ENCODE data around the gene CKM. TPM values are rescaled to one million over a fixed set of nuclear protein-coding genes. Genes with fewer than 3 reads are reported as not detected.

Gene CKM
- total RNA-seq, 1 donor from 2014 or later = not detected

DNA sequence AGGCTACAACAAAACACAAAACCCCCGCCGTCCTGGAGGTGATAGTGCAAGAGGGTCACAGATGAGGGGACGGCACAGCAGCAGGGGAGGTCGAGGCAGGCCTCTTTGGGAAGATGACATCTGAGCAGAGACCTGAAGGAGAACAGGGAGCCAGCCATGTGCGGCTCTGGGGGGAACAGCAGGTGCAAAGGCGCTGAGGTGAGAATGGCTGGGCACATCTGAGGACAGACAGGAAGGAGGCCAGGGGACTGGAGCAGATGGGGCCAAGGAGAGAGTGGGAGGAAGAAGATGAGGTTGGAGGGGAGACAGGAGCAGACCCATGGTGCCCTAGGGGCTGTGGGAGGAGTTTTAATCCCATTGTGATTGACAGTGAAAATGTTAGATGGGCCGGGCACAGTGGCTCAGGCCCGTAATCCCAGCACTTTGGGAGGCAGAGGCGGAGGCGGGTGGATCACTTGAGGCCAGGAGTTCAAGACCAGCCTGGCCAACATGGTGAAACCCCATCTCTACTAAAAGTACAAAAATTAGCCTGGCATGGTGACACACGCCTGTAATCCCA lies 1.8 kb upstream of the CKM start:
- TF ChIP-seq POLR2AphosphoS5 (IDR thresholded peaks at IDR 0.05; ENCODE audit: insufficient read depth in 1 of 2, low read depth in 1 of 2) (no peak), POLR2A (IDR thresholded peaks at IDR 0.05) (no peak)
- TF ChIP-seq, protein P1, sequence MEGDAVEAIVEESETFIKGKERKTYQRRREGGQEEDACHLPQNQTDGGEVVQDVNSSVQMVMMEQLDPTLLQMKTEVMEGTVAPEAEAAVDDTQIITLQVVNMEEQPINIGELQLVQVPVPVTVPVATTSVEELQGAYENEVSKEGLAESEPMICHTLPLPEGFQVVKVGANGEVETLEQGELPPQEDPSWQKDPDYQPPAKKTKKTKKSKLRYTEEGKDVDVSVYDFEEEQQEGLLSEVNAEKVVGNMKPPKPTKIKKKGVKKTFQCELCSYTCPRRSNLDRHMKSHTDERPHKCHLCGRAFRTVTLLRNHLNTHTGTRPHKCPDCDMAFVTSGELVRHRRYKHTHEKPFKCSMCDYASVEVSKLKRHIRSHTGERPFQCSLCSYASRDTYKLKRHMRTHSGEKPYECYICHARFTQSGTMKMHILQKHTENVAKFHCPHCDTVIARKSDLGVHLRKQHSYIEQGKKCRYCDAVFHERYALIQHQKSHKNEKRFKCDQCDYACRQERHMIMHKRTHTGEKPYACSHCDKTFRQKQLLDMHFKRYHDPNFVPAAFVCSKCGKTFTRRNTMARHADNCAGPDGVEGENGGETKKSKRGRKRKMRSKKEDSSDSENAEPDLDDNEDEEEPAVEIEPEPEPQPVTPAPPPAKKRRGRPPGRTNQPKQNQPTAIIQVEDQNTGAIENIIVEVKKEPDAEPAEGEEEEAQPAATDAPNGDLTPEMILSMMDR (IDR thresholded peaks at IDR 0.05) = no peak
- intact Hi-C loops (cut with DNase I) = no loop called here
- DNase-seq (ENCODE audit: extremely low spot score in 2 of 2) = no peak
- Histone ChIP-seq H3K36me3 (no peaks in the 10 kb centered on the region), H3K27me3 (peaks cover 7% of the 10 kb centered on the region), H3K4me3 (no peak overlapping the region), H3K9me3 (no peaks in the 10 kb centered on the region), H3K27ac (no peak overlapping the region), H3K4me1 (no peaks in the 10 kb centered on the region)

DNA sequence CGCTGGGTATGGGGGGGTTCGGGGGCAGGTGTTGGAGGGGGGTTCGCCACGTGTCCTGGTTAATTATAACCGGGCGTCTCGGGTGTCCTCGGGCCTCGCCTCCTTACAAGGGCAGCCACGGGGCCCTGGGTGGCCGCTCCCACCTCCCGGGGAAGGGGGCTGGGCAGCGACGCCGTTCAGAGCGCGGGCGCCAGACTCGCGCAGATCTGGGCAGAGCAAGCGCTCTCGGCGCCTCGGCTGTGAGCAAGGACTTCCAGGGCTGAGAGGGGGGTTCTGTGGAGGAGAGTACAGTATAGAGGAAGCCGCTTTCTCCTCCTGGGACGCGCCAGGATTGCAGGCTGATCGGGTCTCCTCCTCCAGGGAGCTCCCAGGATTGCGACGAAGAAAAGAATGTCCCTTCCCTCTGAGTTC lies 1.0 kb upstream of the CKM start:
- Histone ChIP-seq H3K27ac (no peak overlapping the region), H3K4me1 (no peaks in the 10 kb centered on the region), H3K4me3 (peak overlapping the region in 1 of 2 donors; percentile 8), H3K27me3 (peaks cover 7% of the 10 kb centered on the region), H3K36me3 (no peaks in the 10 kb centered on the region), H3K9me3 (no peaks in the 10 kb centered on the region)
- no peak for DNase-seq (ENCODE audit: extremely low spot score in 2 of 2)
- intact Hi-C loops (cut with DNase I) = no loop called here
- TF ChIP-seq POLR2A (IDR thresholded peaks at IDR 0.05) = no peak
- TF ChIP-seq POLR2AphosphoS5 (IDR thresholded peaks at IDR 0.05; ENCODE audit: insufficient read depth in 1 of 2, low read depth in 1 of 2) = peak in 1 of 2 donors; percentile 19
- TF ChIP-seq, protein P1 (IDR thresholded peaks at IDR 0.05) = no peak

DNA sequence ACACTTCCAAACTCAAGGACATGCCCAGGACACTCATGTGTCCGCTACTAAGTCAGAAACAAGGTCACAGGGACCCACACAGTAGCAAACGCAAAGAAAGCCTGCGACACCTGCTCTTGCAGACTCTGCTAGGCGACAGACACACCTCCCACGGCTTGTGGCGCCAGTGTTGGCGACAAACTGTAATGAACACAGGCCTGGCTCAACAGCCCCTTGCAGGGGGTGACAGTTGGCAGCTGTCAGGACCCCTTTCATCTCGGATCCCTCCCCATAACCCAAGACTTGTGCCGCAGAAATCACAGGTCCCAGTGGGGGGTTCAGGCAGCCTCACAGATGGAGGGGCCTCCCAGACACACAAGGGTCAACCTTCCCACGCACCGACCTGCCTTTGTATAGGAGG lies 364 bp downstream of the CKM start:
- Histone ChIP-seq H3K9me3 (no peaks in the 10 kb centered on the region), H3K4me3 (no peak overlapping the region), H3K27me3 (peaks cover 7% of the 10 kb centered on the region), H3K27ac (no peak overlapping the region), H3K36me3 (no peaks in the 10 kb centered on the region), H3K4me1 (no peaks in the 10 kb centered on the region)
- TF ChIP-seq, protein P1 (IDR thresholded peaks at IDR 0.05) = no peak
- TF ChIP-seq POLR2A (IDR thresholded peaks at IDR 0.05) (no peak), POLR2AphosphoS5 (IDR thresholded peaks at IDR 0.05; ENCODE audit: insufficient read depth in 1 of 2, low read depth in 1 of 2) (no peak)
- intact Hi-C loops (cut with DNase I) = no loop called here
- no peak for DNase-seq (ENCODE audit: extremely low spot score in 2 of 2)

DNA sequence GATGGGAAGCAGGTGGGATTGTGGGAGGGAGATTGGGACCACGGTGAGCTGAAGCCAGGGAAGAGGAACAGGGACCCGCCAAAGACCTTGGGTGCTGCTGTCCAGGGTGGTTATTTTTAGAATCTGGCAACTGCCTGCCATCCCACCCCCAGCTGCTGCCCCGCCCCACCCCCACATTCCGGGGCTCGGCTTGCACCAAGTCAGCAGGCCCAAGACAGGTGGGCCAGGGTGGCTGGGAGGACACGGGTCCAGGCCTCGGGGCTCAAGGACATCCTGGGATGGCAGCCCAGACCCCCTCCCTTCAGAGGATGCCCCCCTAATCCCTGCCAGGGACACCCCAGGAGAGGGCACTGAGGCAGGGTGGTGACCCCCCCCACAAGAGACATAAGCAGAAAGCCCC lies 827 bp downstream of the CKM start:
- intact Hi-C loops (cut with DNase I) = no loop called here
- Histone ChIP-seq H3K27ac (no peak overlapping the region), H3K36me3 (no peaks in the 10 kb centered on the region), H3K9me3 (no peaks in the 10 kb centered on the region), H3K4me3 (no peak overlapping the region), H3K27me3 (peaks cover 7% of the 10 kb centered on the region), H3K4me1 (no peaks in the 10 kb centered on the region)
- TF ChIP-seq POLR2AphosphoS5 (IDR thresholded peaks at IDR 0.05; ENCODE audit: insufficient read depth in 1 of 2, low read depth in 1 of 2) (no peak), POLR2A (IDR thresholded peaks at IDR 0.05) (no peak)
- TF ChIP-seq, protein P1 (IDR thresholded peaks at IDR 0.05) = no peak
- DNase-seq (ENCODE audit: extremely low spot score in 2 of 2) = no peak

DNA sequence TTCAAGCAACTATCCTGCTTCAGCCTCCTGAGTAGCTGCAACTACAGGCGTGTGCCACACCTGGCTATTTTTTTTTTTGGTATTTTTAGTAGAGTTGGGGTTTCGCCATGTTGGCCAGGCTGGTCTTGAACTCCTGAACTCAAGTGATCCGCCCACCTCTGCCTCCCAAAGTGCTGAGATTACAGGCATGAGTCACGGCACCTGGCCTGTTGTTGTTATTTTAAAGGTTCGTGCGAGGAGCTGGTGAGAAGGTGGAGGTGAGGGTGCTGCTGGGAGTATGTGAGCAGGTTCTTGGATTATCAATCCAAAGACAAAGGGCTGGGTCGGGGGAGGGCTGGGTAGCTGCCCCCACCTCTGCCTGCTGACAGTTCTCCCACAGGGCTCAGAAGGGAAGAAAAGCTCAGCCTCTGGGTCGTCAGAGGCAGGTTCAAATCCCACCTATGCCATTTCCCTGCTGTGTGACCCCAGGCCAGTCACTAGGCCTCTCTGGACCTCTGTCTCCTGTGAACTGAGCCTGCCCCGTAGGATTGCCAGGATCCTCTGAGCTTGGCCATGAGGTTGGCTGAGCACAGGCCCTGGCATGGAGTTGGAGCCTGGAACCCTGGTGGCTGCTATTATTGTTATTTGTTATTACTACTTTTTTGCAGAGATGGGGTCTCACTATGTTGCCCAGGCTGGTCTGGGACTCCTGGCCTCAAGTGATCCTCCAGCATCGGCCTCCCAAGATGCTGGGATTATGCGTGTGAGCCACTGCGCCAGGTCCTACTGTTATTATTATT lies 1.5 kb downstream of the CKM start:
- TF ChIP-seq, protein P1 (IDR thresholded peaks at IDR 0.05) = no peak
- TF ChIP-seq POLR2A (IDR thresholded peaks at IDR 0.05) (no peak), POLR2AphosphoS5 (IDR thresholded peaks at IDR 0.05; ENCODE audit: insufficient read depth in 1 of 2, low read depth in 1 of 2) (no peak)
- Histone ChIP-seq H3K36me3 (no peaks in the 10 kb centered on the region), H3K27ac (no peak overlapping the region), H3K27me3 (peaks cover 7% of the 10 kb centered on the region), H3K4me3 (no peak overlapping the region), H3K9me3 (no peaks in the 10 kb centered on the region), H3K4me1 (no peaks in the 10 kb centered on the region)
- no peak for DNase-seq (ENCODE audit: extremely low spot score in 2 of 2)
- intact Hi-C loops (cut with DNase I) = no loop called here

Measured in vagina (tissue), 2 donors.